GM18517 (cell line): ENCODE results near the gene SPECC1.
"Not testable (repeated sequence)": the region's sequence is repeated elsewhere in the genome, so short reads cannot be mapped to it uniquely, and the experiment has no call there.

Experiments used
- ATAC-seq: cut with Tn5 transposase; IDR thresholded peaks from one replicate; pipeline ENCODE4 v1.9.1; 2021; ENCODE audit warnings: mild to moderate bottlenecking, moderate library complexity; ENCODE audit not compliant: unreplicated experiment

SPECC1 gene, protein sequence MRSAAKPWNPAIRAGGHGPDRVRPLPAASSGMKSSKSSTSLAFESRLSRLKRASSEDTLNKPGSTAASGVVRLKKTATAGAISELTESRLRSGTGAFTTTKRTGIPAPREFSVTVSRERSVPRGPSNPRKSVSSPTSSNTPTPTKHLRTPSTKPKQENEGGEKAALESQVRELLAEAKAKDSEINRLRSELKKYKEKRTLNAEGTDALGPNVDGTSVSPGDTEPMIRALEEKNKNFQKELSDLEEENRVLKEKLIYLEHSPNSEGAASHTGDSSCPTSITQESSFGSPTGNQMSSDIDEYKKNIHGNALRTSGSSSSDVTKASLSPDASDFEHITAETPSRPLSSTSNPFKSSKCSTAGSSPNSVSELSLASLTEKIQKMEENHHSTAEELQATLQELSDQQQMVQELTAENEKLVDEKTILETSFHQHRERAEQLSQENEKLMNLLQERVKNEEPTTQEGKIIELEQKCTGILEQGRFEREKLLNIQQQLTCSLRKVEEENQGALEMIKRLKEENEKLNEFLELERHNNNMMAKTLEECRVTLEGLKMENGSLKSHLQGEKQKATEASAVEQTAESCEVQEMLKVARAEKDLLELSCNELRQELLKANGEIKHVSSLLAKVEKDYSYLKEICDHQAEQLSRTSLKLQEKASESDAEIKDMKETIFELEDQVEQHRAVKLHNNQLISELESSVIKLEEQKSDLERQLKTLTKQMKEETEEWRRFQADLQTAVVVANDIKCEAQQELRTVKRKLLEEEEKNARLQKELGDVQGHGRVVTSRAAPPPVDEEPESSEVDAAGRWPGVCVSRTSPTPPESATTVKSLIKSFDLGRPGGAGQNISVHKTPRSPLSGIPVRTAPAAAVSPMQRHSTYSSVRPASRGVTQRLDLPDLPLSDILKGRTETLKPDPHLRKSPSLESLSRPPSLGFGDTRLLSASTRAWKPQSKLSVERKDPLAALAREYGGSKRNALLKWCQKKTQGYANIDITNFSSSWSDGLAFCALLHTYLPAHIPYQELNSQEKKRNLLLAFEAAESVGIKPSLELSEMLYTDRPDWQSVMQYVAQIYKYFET

DNA sequence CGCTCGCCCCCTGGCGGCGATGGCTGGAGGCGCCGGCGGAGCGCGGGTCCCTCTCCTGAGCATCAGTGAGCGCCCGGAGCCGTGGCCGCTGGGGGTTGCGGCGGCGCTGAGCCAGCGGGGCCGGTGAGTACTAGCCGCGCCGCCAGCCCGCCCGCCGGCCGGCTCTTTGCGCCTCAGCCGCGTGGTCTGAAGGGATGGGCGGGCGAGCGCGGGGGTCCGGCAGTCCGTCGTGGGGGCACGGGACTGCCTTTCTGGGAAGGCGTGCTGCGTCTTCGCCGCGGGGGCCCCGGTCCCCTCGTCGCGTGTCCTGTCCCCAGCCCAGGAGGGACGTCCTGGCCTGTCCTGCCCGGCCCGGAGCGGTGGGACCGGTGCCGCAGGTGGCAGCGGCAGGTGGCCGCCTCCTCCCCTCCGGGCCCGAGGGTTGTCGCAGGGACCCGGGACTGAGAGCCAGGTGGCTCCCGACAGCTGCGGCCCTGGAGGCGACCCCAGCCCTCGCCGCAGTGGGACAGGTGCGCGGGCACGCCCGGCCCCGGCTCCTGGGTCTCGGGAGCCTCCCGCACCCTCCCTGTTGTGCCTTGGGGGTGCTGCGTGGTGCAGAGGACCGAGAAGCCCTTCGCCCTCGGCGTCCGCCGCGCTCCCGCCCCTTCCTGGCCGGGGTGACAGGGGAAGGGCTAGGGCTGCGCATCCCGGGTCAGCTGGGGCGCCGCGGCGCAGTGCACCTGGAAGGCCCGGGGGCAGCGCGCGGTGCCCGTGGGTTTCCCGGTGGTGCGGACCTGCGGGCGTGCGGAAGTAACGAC, at the start of gene SPECC1:
TSS of gene SPECC1 (plus strand) at position 58 of the 797 bp plus-strand sequence. CDS start 87,293 bp downstream, outside the sequence.
- ATAC-seq: peak; percentile 76

DNA sequence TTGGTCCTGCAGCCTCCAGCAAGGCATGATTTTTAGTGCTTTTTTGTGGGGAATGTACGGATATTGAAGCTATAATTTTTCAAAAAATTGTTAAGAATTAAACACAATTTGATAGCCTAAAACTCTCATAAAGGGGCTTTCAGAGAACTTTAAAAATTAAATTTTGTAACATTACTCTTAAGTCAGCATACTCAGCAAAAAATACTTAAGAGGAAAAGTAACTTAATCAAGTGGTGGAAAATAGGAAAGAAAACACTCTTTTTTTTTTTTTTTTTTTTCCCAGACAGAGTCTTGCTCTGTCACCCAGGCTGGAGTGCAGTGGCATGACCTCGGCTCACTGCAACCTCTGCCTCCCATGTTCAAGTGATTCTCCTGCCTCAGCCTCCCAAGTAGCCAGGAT, 46.2 kb upstream of the SPECC1 start:
- ATAC-seq: not testable (repeated sequence)

DNA sequence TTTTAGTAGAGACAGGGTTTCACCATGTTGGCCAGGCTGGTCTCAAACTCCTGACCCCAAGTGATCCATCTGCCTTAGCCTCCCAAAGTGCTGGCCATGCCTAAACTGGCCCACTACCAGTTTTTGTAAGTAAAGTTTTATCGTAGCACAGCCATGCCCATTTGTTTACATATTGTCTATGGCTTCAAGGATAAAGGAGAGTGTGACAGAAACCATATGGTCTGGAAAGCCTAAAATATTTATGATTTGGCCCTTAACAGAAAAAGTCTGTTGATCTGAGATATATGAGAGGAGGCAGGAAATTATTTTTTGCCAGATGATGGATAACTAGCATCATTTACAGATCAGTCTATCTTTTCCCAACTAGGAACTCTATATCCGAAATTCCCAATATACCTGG, 36.0 kb upstream of the SPECC1 start:
- no peak for ATAC-seq

DNA sequence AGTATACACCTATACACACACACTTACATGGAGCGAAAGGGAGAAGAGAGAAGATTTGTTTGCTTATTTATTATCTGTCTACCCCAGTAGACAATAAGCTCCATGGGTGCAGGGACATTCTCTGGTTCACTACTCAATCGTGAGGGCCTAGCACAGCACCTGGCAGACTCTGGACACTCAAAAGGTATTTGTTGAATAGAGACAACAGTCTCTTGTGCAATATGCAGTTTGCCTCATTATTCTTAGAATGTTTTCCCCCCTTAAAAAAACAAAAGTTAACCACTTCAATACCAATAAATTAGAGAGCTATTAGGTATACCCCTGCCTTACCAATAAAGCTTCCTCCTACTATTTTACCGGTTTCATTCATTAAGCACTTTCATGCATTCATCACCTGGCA, 33.6 kb upstream of the SPECC1 start:
- ATAC-seq: no peak

DNA sequence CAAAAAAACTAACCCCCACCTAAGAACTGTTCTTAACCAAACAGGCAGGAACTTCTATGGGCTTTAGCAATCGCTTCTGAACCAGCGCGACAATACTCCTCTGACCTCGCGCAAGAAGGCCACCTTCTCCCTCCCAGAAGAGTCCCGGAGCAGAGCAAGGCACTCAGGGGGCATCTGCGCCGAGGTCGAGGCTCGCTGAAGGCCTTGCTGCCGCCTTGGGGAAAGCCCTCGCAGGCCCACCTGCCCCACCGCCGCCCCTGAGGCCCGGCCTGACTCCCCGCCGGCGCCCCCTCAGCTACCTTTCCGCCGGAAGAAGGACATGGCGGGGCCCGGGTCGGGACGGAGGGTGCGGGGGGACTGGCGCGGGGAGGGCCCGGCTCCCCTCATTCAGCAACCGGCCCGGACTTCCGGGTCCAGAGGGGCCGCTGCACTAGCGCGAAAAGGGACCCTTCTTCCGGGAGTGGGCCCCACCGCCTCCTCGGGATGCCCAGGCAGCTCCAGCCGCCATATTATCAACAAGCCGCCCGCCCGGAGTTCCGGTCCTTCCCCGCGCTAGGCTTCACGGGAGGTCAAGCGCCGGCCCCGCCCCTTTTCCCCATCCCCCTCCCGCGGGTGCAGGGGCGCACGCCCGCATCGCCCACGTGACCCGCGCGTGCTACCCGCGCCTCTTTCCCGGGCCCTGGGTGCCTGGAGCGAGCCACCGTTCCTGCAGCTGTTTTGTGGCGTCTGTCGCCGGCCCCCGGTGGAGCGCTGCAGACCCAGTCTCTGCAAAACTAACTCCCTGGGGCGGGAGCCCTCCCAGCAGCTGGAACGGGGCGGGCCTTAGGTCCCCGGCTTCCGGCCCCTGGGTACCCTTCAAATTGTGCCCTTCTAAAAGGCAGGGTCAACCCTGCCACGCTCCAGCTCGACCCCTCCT, 31.6 kb upstream of the SPECC1 start, which contains the start of gene AKAP10:
TSS of gene AKAP10 (minus strand) at position 536 of the 916 bp plus-strand sequence. CDS start at position 387, 149 bp downstream.
- peak; percentile 74 for ATAC-seq

DNA sequence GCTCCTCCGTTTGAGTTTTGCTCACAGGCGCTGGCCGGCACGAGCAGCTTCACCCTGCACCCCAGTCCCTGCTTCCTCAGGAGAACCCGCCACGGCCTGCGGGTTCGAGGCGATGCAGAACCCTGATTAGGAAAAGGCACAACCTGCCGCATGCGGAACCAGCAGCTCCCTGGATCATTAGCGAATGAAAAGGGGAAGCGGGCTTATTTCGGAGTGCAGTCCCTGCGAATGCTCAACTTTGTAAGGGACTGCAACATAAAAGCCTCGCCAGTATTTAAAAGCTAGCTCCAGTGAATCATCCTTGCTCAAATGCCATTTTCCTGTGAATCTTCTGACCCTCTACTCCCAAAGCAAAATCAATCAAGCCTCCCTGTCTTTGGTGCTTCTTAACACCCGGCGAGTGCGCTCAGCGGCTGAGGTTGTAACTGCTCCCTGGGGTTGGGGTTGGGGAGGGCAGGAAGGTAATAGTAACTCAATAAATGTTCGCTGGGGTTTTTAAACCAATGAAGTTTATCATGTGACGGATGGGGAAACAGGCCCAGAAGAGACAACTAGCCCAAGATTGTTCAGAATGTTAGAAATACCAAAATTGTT, 30.9 kb upstream of the SPECC1 start:
- ATAC-seq: peak; percentile 33

DNA sequence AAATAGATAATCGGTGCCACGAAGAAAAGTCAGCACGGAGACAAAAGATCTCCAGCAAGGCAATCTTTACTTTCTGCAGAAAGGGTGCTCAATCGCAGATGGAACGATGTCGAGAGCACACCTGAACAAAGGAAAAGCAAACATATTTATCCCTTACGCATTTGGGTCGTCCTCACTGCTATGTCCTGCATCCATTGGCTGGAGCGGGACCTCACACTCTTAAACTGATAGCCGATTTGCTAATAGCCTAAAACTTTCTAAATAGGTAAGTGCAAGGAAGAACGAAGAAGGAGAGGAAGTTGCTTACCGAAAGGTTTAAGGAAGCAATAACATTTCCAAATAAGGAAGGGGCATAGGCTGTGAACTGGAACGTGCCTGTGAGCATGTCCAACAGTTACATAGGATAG, 30.4 kb upstream of the SPECC1 start:
- ATAC-seq: no peak

DNA sequence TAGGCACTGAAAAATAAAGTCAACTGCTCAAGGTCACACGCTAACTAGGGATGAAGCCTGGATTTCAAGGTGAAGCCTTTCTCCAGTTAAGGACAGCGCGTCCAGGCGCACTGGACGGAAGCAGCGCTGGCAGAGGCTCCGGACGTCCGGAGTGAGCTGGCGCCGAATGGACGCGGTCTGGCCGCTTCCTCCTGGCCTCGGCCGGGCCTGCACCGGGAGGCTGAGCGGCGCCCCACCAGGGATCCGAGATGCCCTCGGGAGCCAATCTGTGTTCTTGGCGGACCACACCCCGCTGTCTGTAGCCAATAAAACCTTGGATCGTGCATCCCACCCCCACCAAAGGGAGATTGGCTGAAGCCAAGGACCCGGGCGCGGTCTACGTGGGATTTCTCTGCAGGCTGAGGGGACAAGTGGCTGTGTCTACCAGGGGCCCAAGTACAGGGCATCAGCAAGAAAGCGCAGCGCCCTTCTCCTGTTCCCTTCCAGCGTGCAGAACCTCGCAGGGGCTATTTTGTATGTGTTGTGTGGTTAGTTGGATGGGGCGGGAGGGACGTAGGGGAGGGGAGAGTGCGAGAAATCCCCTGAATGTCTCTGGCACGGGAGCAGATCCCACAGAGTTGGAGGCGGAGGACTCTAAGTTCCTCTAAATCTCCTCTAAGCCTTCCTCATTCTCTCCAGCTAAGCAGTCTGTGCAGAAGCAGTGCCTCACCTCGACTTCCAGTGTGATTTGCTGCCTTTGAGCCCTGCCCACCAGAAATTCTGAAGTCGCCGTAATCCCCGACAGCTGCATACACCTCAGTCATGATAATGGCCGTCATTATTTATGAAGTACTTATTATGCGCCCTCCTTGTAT, 29.0 kb upstream of the SPECC1 start:
- no peak for ATAC-seq

DNA sequence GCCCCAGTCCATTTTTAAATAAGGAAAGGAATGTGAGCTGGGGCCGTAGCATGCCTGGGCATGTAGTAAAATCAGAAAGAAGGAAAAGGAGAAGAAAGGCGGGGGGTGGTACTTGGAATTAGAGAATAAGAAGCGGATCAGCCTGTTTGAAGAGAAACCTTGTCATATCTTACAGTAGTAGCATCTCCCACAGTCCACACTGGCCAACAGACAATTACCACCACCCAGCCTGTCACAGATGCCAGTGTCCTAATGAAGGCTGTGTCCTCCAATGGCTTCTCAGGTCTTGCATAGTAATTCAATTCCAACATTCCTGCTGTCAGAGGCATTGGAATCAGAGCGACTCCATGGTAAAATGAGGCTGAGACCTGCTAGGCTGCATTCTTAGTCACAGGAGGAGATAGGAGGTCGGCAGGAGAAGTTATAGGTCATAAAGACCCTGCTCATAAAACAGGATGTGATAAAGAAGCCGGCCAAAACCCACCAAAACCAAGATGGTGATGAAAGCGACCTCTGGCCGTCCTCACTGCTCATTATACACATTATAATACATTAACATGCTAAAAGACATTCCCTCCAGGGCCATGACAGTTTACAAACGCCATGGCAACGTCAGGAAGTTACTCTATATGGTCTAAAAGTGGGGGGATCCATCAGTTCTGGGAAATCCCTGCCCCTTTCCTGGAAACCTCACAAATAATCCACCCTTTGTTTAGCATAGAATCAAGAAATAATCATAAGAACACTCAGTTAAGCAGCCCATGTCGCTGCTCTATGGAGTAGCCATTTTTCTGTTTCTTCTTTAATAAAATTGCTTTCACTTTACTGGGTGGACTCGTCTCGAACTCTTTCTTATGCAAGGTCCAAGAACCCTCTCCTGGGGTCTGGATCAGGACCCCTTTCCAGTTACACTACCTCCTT, 22.0 kb upstream of the SPECC1 start:
- ATAC-seq: no peak

DNA sequence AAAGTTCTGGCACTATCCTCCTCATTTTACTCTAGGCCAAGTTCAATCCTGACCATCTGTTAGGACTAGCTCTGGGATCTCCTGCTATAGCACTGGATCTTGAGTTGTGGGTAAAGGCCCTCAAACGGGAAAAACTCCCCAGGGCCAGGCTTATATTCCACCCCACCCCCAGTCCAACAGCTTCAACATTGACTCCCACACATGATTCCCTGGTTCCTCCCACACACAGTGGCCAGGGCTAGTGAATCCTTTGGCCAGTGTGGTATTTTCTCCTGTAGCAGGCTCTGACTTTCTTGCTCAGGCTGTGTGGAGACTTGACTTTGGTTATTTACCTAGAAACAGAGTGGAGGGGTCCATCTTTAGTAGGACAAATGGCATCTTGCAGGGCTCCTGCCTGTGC, 21.3 kb upstream of the SPECC1 start:
- ATAC-seq: no peak

DNA sequence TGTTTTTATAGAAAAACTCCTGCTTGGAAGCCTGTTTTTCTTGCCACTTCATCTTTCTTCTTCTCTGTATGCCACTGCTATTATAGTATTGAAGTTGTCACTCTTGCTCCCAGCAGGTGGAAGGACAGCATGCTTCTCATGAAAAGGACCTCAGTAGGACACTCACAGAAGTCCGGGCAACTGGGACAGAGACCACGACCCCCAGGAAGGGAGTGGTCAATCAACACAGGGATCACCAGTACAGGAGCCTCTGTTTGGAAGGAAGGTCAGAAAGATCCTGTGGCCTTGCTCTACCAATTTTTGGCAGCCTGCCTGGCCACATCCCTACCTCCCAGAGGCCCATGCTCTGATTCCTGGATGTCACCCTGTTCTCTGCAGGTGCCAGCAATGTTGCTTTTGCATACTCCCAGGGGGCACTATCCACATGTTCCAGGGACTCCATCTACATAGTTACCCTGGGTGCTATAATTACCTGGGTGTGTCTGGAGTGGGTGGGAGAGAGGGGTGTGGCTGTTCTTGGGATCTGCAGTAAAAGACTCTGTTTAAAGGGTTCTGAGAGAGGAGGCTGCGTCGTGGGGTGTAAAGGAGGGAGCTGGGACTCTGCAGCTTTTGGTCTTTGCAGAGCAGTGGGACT, 17.8 kb upstream of the SPECC1 start:
- no peak for ATAC-seq

DNA sequence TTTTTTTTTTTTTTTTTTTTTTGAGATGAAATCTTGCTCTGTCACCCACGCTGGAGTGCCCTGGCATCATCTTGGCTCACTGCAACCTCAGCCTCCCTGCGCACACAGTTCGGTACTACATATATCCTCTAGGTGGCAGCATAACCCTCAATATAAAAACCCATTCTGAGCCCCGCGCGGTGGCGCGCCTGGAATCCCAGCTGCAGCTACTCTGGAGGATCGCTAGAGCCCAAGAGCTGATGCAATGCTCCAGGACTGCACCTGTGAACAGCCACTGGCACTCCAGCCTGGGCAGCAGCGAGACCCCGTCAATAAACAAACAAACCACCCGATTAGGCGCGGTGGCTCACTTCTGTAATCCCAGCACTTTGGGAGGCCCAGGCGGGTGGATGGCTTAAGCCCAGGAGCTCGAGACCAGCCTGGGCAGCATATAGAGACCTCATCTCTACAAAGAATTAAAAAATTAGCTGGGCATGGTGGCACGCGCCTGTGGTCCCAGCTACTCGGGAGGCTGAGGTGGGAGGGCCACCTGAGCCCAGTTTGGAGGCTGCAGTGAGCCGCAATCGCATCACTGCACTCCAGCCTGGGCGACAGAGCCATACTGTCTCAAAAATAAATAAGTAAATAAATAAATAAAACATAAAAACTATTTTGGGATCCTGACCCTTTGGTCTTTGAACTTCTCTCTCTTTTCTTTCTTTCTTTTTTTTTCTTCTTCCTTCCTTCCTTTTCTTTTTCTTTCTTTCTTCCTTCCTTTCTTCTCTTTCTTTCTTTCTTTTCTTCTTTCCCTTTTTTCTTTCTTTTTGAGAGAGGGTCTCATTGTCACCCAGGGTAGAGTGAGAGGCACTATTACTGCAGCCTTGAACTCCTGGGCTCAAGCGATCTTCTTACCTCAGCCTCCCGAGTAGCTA, 16.1 kb upstream of the SPECC1 start:
- peak; percentile 86 for ATAC-seq

DNA sequence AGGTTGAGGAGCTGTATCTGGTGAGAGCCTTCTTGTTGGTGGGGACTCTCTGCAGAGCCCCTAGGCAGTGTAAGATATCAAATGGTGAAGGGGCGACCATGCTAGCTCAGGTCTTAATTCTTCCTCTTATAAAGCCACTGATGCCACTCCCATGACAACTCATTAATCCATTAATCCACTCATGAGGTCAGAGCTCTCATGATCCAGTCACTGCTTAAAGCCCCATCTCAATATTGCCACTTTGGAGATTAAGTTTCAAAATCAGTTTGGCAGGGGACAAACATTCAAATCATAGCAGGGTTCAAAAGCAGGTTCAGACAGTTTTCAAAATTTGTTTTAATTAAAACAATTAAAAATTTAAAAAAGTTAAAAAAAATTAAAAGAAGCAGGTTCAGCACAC, 13.1 kb upstream of the SPECC1 start:
- no peak for ATAC-seq

DNA sequence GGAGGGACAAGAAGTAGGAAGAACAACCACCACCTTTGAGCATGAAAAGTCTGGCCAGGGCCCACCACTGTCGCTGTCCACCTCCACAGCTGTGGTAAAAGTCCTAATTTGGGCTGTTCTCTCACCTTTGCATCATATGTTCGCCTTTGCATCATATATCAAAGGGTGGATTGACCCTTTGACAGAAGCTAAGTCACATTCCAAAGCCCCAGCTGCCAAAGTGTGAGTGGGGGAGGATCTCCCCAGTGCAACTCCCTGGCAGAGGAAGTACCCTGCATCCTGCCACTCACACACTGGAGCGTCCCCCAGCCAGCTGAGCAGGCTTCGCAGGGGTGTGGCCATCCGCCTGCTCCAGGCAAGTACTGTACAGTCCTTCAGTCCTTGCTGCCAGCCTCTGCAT, 12.7 kb upstream of the SPECC1 start:
- no peak for ATAC-seq

DNA sequence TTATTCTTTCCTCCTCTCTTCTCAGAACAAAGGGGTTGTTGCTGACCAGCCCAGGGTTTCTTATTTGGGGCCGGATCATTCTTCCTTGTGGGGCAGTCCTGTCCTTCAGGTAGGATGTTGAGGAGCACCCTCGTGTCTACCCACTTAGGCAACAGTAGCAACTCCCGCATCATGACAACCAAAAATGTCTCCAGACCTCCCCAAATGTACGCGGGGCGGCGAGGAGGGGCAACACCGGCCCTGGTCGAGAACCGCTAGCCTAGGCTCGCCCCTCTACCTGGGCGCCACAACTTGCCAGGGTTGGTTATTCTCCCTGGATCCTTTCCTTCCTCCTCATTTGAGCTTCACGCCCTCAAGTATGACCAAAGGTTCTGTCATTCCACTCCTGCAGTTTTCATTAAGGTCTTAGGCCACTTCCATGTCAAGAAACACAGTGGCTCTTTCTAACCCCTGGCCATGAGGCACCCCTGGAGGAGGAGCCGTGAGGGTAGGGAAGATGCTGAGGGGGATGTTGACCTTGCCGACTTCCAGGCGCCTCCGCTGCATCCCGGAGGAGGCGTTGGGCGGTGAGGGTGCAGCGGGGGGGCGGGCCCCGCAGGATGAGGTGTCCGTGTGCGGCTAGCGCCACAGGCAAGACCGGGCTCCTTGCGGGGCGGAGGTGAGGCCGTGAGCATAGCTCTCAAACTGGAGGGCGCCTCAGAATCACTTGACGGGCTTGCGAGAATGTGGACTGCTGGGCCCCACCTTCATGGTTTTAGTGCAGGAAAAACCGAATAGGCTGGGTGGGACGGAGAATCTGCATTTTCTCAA, 712 bp upstream of the SPECC1 start:
- no peak for ATAC-seq
